KG1 (cell line): ENCODE measurements around the gene RAD51B.
"Not testable (repeated sequence)": the region's sequence is repeated elsewhere in the genome, so short reads cannot be mapped to it uniquely, and the experiment has no call there.

ENCODE experiments used
- DNase-seq: peaks from one replicate; lab custom pipeline; 2025; lab: John Stamatoyannopoulos, UW

RAD51B gene

DNA sequence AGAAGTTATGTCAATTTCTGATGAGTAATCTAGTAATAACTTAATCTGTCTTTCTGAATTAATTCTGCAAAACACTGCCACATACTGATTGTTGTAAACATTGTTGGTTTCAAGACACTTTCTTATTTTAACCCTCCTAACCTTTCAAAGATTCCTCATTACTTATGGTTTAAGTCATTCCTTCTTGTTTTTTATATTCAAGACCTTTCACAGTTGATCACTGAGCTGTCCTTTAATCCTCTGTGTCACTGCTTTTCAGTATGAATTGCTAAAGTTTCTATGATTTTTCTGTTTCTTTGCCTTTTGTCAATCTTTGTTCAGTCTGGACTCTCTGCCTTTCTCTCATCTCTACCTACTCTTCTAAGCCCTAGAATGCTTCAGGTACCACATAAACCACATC is 164.7 kb downstream of the RAD51B start:
- DNase-seq: no peak

DNA sequence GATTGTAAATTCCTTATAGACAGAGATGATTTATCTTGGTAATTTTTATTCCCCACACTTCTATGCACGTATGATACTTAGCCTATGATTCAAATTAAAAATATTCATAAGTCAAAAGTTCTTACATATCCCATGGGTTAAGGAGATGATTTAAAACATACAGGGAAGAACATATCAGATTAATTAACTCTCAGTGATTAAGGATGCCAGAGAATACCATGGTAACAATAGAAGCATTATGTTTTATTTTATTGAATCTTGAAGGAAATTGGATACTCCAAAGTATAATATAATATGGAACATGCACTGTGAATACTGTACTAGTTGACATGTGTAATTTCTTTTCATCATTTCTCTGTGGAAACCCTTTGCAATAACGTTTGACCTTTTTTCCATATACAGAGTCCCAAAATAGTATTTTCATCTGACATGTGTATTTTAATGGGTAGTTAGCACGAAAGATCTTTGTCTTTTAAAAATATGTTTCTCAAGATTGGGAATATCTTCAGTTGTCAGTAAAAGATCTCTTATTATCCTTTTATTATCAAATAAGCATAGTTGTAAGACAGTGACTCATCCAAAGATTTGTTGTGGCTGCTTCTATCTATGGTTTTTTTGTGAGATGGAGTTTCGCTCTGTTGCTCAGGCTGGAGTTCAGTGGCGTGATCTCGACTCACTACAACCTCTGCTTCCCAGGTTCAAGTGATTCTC is 166.7 kb downstream of the RAD51B start:
- no peak for DNase-seq

- DNase-seq: no peak
These were observed 168.0 kb downstream of the RAD51B start for GRCh38 chr14:67987606-67988005.

DNA sequence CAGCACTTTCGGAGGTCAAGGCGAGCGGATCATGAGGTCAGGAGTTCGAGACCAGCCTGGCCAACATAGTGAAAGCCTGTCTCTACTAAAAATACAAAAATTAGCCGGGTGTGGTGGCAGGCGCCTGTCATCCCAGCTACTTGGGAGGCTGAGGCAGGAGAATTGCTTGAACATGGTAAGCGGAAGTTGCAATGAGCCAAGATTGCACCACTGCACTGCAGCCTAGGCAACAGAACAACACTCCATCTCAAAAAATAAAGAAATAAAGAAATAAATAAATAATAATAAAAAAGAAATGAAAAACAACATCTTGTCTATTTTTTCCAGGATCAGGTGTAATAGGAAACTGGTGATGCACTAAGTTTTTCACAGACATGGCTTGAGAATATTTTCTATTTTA is 168.6 kb downstream of the RAD51B start:
- not testable (repeated sequence) for DNase-seq

DNA sequence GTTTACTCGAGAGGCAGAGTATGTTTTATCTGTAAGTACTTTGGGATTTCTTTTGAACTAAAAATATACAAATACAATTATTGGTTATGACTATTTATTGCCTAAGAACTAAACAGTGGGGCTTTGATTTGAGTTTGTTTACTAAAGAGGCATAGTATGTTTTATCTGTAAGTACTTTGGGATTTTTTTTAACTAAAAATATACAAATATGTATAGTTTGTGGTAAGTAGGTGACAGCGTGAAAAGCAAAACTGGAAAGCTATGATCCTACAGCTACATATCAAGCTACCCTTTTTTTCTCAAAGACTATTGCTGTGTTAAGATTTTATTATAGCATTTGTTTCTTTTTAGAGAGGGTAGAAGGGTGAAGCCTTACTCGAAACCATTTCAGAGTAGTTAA is 171.0 kb downstream of the RAD51B start:
- DNase-seq: no peak

- DNase-seq: no peak
These were observed 175.0 kb downstream of the RAD51B start for GRCh38 chr14:67994531-67994930.

DNA sequence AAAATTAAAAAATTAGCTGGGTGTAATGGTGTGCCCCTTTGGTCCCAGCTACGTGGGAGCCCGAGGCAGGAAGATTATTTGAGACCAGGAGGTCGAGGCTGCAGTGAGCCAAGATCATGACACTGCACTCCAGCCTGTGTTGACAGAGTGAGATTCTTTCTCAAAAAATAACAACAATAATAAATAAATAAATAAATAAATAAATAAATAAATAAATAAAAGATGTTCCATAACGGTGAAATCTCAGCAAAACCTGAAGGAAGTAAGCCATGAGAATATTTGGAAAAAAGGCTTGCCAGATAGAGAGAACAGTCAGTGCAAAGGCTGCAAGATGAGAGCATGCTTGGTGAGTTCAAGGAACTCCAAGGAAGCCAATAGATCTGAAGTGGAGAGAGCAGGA is 176.7 kb downstream of the RAD51B start:
- no peak for DNase-seq

GRCh38 chr14:67998834-67999233 is 179.3 kb downstream of the RAD51B start:
- DNase-seq: no peak

DNA sequence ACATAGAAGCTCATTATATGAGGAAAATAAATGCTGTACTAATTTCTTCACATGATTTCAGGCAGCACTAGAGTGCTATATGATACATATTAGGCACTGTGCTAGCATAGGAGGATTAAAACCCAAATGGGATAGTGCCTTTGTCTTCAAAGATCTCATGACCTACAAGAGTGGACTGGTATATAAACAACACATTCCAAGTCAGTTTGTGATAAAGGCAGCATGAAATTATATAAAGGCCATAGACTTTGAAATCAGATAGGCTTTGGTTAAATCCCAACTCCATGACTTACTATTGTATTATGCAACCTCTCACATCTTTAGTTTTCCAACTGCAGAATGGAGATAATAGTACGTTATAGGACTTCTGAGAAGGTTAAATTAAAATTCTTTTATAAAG is 179.7 kb downstream of the RAD51B start:
- no peak for DNase-seq

DNA sequence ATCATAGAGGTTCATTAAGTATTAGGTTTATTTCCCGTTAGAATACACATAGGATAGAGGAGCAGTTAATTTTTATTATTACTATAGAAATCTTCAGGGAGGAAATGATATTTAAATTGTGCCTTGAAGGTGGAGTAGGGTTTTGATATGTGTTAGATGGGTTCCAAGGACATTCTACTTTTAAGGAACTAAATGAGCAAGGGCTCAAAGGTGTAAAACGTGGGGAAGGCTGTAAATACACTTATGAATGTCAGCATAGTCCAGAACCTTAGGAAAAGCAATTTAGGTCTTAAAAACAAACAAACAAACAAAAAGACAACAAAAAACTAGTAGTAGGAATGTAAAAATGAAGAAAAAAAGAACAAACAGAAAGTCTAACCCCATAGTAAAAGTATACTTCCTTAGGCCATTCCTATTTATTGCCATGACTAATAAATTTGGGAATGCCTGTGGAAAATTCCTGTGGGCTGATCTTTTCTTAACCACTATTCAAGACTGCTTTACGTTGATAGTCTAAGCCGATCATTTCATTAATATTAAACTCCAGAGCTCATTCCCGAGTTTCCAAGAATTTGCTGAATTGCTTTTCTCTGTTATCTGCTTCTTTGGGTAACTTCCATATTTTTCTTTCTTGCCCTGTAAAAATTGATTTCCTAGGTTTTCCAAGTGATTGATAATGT is 180.3 kb downstream of the RAD51B start:
- no peak for DNase-seq

DNA sequence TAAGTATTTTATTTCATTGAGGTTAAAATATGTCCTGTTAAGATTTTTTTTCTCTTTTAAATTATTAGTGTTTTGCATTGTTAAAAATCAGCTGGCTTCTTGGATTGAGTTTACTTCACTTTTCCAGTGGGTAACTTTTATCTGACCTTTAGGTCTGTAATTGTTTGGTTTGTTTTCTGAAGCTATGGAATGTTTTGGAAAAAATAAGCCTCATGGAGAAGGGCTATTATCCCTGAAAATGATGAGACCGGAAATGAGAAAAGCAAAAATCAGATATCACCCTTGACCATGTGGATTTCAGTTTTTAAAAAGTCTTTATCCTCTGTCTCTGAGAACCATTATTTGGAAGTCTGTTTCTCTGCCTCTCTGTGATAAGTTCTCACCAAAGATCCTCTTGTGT is 180.9 kb downstream of the RAD51B start:
- DNase-seq: no peak

DNA sequence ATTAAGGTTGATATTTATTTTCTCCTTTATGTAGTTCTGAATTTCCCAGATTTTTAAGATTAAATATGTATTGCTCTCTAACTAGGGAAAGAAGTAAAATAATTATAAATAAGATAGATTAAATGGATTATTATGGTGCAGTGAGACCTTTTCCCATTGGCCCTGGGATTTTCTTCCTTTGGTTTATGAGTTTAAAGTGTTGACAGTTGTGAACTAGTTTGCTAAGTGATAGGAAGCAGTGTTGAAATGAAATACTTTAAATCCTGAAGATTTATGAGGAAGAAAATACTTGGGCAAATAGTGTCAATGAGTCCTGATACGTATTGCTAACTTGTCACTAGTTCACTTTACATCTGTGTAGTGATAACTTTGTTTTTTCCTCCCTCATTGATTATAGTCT is 188.9 kb downstream of the RAD51B start:
- DNase-seq: no peak

GRCh38 chr14:68011406-68012028 is 191.9 kb downstream of the RAD51B start:
- DNase-seq: no peak

DNA sequence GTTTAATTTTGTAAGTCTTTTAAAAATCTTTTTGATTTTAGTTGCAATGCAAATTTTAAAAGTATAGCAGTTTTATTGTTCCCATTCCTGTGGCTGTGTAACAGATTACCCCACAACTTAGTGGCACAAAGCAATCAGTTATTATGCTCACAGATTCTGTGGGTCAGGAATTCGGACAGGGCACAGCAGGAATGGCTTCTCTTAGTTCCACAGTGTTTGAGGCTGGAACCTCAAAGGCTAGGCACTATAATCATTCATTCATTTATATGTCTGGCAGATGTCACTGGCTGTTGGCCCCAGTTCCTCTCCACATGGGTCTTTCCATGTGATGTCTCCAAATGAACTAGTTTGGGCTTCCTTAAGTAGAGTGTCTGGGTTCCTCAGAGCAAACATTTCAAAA is 193.3 kb downstream of the RAD51B start:
- DNase-seq: no peak

DNA sequence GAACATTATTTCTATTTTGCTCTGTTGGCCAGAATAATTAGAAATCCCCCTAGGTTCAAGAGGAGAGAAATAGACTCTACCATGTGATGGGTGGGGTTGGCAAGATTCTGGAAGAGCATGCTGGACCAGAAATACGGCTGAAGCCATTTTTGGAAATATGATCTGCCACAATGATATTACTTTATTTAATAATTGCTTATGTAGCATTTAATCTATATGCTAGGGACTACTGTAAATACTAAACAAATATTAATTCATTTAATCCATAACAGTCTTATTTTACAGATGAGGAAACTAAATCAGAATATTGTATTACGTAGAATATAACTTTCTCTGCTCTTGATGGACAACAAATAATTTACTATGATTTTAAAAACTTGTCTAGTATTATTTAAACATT is 193.7 kb downstream of the RAD51B start:
- no peak for DNase-seq

GRCh38 chr14:68014771-68015170 is 195.2 kb downstream of the RAD51B start:
- DNase-seq: no peak

DNA sequence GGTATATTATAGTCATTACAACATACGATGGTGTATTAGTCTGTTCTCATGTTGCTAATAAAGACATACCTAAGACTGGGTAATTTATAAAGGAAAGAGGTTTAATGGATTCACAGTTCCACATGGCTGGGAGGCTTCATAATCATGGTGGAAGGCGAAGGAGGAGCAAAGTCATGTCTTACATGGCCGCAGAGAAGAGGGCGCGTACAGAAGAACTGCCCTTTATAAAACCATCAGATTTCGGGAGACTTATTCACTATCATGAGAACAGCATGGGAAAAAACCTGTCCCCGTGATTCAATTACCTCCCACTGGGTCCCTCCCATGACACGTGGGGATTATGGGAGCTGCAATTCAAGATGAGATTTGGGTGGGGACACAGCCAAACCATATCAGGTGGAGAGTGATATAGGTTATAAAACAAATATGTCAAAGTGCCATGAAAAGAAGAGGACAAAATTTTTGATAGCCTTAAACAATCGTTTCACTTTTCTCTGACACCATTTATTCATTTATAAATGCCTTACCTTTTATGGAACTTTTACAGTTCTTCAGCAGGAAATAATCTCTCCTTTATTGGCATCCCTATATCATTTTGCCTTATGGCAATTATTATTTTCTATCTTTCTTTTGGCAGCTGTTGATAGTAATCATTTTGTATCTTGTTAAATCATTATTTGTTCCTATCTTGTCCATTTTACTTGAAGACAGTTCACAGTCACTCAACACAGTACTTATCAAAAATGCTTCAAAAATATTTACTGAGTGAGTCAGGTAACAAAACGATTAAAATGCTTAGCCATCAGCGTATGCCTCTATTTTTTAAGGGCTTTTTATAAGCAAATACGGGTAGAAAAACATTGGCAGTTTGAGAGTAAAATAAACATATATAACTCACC is 196.0 kb downstream of the RAD51B start:
- no peak for DNase-seq

DNA sequence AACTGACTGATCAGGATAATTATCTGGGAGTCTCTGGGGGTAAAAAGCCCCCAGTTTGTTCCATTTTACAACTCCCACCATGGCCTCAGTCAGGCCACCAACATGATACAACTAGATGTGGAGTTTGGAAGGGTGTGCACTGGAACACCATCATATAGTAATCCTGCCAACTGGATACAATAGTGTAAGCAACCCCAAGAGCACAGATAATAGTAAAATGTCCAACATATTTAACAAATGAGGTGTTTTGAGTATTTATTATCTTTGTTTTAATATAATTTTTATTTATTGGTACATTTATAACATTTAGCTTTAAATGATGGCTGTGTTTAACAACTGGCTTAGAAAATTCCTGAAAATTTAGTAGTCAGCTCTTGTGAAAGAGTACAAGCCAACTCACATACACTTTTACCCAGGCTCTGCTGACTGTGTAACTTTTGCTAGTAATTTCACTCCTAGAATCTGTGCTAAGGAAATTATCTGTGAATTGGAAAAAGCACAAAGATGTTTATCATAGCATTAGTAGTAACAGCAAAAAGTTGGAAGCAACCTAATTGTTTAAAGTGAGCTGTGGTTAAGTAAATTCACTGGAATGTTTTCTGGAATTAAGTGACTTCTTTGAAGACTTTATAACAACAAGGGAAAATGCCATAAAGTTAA is 196.8 kb downstream of the RAD51B start:
- DNase-seq: no peak

DNA sequence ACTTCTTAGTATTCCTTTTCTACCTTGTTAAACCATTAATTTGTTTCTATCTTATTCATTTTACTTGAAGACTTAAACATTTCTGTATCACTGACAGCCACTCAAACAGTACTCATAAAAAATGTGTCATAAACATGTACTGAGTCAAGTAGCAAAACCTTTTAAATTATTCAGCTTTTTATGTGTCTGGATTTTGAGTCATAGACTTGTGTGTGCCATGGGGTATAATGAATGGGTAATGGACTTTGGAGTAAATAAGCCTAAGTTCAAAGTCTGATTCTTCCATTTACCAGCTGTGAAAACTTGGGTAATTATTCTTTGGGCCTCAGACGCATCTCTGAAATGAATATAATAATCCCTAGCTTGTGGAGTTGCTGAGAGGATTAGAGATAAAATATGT is 199.0 kb downstream of the RAD51B start:
- no peak for DNase-seq

GRCh38 chr14:68020493-68020892 is 200.9 kb downstream of the RAD51B start:
- DNase-seq: no peak

- DNase-seq: no peak
These were observed 201.6 kb downstream of the RAD51B start for GRCh38 chr14:68020999-68021663.
